HepG2 (cell line): ENCODE data around the gene CYP11A1. TPM values are rescaled to one million over a fixed set of nuclear protein-coding genes. Genes with fewer than 3 reads are reported as not detected.

Source experiments
- ATAC-seq: fragments of 200-7000 bp; cut with Tn5 transposase; 3 replicates; pipeline ENCODE4 v1.9.1; 2020; ENCODE audit warnings: mild to moderate bottlenecking, moderate library complexity
- BruUV-seq: library from RNA; stranded (reverse); fragments of 400-500 nt; replicated peaks from 2 replicates; lab custom pipeline; 2021; lab: Mats Ljungman, UMichigan
- CTCF ChIA-PET: fragments of 300-600 bp; formaldehyde crosslinking; extraction: SDS; loops from one replicate; lab custom pipeline; 2021; ENCODE audit warnings: low total read pairs, inconsistent platforms, low intra/inter-chr PET ratio; lab: Yijun Ruan, JAX
- POLR2A ChIA-PET: fragments of 350-600 bp; sonication (Branson Sonifier 250); formaldehyde crosslinking; loops from one replicate; lab custom pipeline; 2020; ENCODE audit warnings: antibody characterized with exemption, inconsistent platforms; lab: Yijun Ruan, JAX
- DNase-seq: peaks from one replicate; pipeline ENCODE4 v3.0.0-alpha.2; 2015; ENCODE audit warnings: low spot score
- FAIRE-seq: peaks from 3 replicates; lab custom pipeline; 2011; peaks lifted over from hg19 to GRCh38; lab: Jason Lieb, UNC
- H2AFZ ChIP-seq: one replicate; pipeline ENCODE4 v1.6.1; 2011; ENCODE audit warnings: low read length, inconsistent platforms
- H3K27ac ChIP-seq: fragments of 300-600 bp; 3 replicates; pipeline ENCODE4 v1.8.0; 2011; ENCODE audit warnings: mixed run types, mild to moderate bottlenecking, mixed read lengths, low read length, inconsistent platforms; ENCODE audit not compliant: insufficient read depth; ENCODE audit errors: extremely low read length
- H3K27me3 ChIP-seq, 2 experiments: fragments of 200-600 bp in 1 of 2; 2 replicates in 1 of 2; 3 replicates in 1 of 2; pipeline versions ENCODE4 v1.6.0 to v1.8.0; 2011; ENCODE audit warnings: low read length in 2 of 2, mild to moderate bottlenecking in 2 of 2, moderate library complexity in 2 of 2, inconsistent platforms in 1 of 2; ENCODE audit not compliant: insufficient read depth in 2 of 2, control insufficient read depth in 1 of 2
- H3K36me3 ChIP-seq, 2 experiments: fragments of 200-600 bp in 1 of 2; replicated peaks in 1 of 2; 2 replicates in 1 of 2; 3 replicates in 1 of 2; pipeline versions ENCODE4 v1.5.1 to v1.8.0; 2011; ENCODE audit warnings: low read length in 2 of 2, inconsistent platforms in 1 of 2; ENCODE audit not compliant: insufficient read depth in 2 of 2, control insufficient read depth in 1 of 2
- H3K4me1 ChIP-seq: 2 replicates; pipeline ENCODE4 v1.5.1; 2012; ENCODE audit warnings: low read length, inconsistent platforms; ENCODE audit not compliant: insufficient read depth
- H3K4me2 ChIP-seq: 2 replicates; pipeline ENCODE4 v1.6.0; 2011; ENCODE audit warnings: low read depth, low read length, inconsistent platforms
- H3K4me3 ChIP-seq, 3 experiments: fragments of 200-600 bp in 1 of 3; sonication (generic), shearing (Covaris generic) in 1 of 3; replicated peaks in 1 of 3; 2 replicates each; pipeline ENCODE4 v1.5.1; 2011 to 2016; ENCODE audit warnings: low read length in 3 of 3, inconsistent platforms in 2 of 3, low read depth in 2 of 3, mild to moderate bottlenecking in 2 of 3, control low read depth in 1 of 3, mixed read lengths in 1 of 3; ENCODE audit not compliant: insufficient read depth in 1 of 3
- H3K79me2 ChIP-seq: one replicate; pipeline ENCODE4 v1.6.1; 2011; ENCODE audit warnings: low read length, inconsistent platforms; ENCODE audit not compliant: insufficient read depth
- H3K9ac ChIP-seq: 2 replicates; pipeline ENCODE4 v1.6.0; 2011; ENCODE audit warnings: mild to moderate bottlenecking, low read depth, low read length, inconsistent platforms; ENCODE audit not compliant: insufficient read depth
- H3K9me3 ChIP-seq: 2 replicates; pipeline ENCODE4 v1.5.1; 2012; ENCODE audit warnings: mild to moderate bottlenecking, low read length
- H4K20me1 ChIP-seq: 2 replicates; pipeline ENCODE4 v1.6.0; 2011; ENCODE audit warnings: inconsistent platforms, mild to moderate bottlenecking, low read length, moderate library complexity; ENCODE audit not compliant: insufficient read depth
- ASH2L ChIP-seq: fragments of 300-600, 200-600 bp; sonication (generic); IDR thresholded peaks from 2 replicates; pipeline ENCODE4 v1.7.0; 2017; ENCODE audit warnings: low read depth, mild to moderate bottlenecking, moderate library complexity, mixed read lengths, low read length; ENCODE audit not compliant: insufficient read length
- ATF6 ChIP-seq: sonication (generic); formaldehyde crosslinking; conservative IDR thresholded peaks from 2 replicates; pipeline ENCODE4 v1.4.0; 2020; ENCODE audit warnings: missing genetic modification reagents
- FOSL1 ChIP-seq: sonication (generic); formaldehyde crosslinking; IDR thresholded peaks from 2 replicates; pipeline ENCODE4 v1.9.0; 2021; ENCODE audit warnings: missing genetic modification reagents, borderline replicate concordance
- PCBP2 ChIP-seq: fragments of 200-400 bp; formaldehyde crosslinking; optimal IDR thresholded peaks from 2 replicates; pipeline ENCODE3; 2018; ENCODE audit warnings: low read length, low read depth; ENCODE audit not compliant: poor library complexity, severe bottlenecking
- SMAD3 ChIP-seq: sonication (generic); formaldehyde crosslinking; IDR thresholded peaks from 2 replicates; pipeline ENCODE4 v1.4.0; 2020; ENCODE audit warnings: missing genetic modification reagents
- ZNF44 ChIP-seq: sonication (generic); formaldehyde crosslinking; IDR thresholded peaks from 2 replicates; pipeline ENCODE4 v1.5.1; 2020; ENCODE audit warnings: mild to moderate bottlenecking, missing genetic modification reagents
- ZNF484 ChIP-seq: sonication (generic); formaldehyde crosslinking; IDR thresholded peaks from 2 replicates; pipeline ENCODE4 v1.5.1; 2020; ENCODE audit warnings: mild to moderate bottlenecking, low read depth, missing genetic modification reagents, borderline replicate concordance
- ZNF619 ChIP-seq: sonication (generic); formaldehyde crosslinking; IDR thresholded peaks from 2 replicates; pipeline ENCODE4 v1.4.0; 2020; ENCODE audit warnings: mild to moderate bottlenecking, missing genetic modification reagents
- WGBS: methylation state at CpG from one replicate; pipeline ENCODE4 v1.1.6; 2017; ENCODE audit warnings: low lambda C conversion rate; 5-methylcytosine and 5-hydroxymethylcytosine counted together
- in situ Hi-C: cut with HindIII; loops from 2 replicates; pipeline ENCODE4 v1.10.0; 2017; ENCODE audit warnings: low pct_unique_long_range_greater_than_20kb; ENCODE audit not compliant: extremely low pct_ligation_motif_present
- intact Hi-C: fragments of 100-400 bp; cut with micrococcal nuclease; formaldehyde crosslinking; loops from one replicate; pipeline ENCODE4 v1.10.0; 2022; ENCODE audit not compliant: unreplicated experiment
- polyA plus RNA-seq, 8 experiments: library from polyadenylated mRNA; depleted of rRNA in 3 of 8; stranded (reverse) in 7 of 8; unstranded in 1 of 8; fragments of >200 nt; fragmentation: Illumina TruSeq in 4 of 8; extraction: Trizol in 4 of 8; gene quantifications; 2 replicates each; pipeline versions ENCODE4 v1.2.1 to v1.2.3, GENCODE V29; 2011 to 2016; ENCODE audit warnings: low read depth in 4 of 8, missing spikeins in 1 of 8, mixed read lengths in 1 of 8; ENCODE audit not compliant: insufficient read depth in 1 of 8
- total RNA-seq, 5 experiments: library from RNA; depleted of rRNA; stranded (reverse); fragments of >200 nt; fragmentation: Illumina TruSeq; extraction: Trizol; gene quantifications; 2 replicates each; pipeline ENCODE4 v1.2.3, GENCODE V29; 2016; ENCODE audit warnings: low read depth in 1 of 5

The CYP11A1 gene
- total and polyA plus RNA-seq, 2 of the 13 experiments (the other 11 are each of a cell fraction or from before 2014, with no cell fraction given) = 0.66 to 0.92 TPM

DNA sequence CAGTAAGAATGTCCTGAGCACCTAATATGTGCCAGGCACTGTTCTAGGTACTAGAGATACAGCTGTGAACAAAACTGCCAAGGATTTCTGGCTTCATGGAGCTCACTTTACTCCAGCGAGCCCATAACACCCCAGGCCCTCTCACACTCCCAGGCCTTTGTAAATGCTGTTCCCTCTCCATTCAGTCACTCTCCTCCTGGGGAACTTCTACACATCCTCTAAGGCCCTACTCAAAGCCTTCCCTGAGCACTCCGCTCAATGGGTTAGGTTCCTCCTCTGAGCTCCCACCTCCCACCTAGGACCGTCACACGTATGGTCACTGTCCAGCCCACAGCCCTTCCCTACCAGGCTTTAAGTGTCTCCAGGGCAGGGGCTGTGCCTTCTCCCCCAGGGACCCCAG lies 39.1 kb upstream of the CYP11A1 start:
- H3K36me3 ChIP-seq = peaks cover 6 to 16% of the 10 kb centered on the region in 2 experiments; a peak in 4 of 5 replicates
- peaks cover 6 to 28% of the 10 kb centered on the region in 2 experiments for H3K27me3 ChIP-seq
- in situ Hi-C loops = no loop called here
- DNase-seq = no peak
- CTCF ChIA-PET = no interaction called here
- no peak overlapping the region for H3K4me2 ChIP-seq
- no peak for ATAC-seq
- no peaks in the 10 kb centered on the region for H3K79me2 ChIP-seq
- no TSS peak for BruUV-seq
- H3K27ac ChIP-seq = no peak overlapping the region
- peaks cover 45% of the 10 kb centered on the region for H3K4me1 ChIP-seq
- FAIRE-seq = no peak
- H4K20me1 ChIP-seq = no peaks in the 10 kb centered on the region
- no peak for TF ChIP-seq FOSL1 (CRISPR knock-in tag)
- TF ChIP-seq ZNF44 (CRISPR knock-in tag) = no peak
- TF ChIP-seq SMAD3 = no peak
- no peak for TF ChIP-seq ZNF619 (CRISPR knock-in tag)
- TF ChIP-seq ATF6 (CRISPR knock-in tag) = no peak
- no peak for TF ChIP-seq ZNF484 (CRISPR knock-in tag)
- no peak for TF ChIP-seq ASH2L
- TF ChIP-seq PCBP2 = no peak
- no peak overlapping the region for H3K4me3 ChIP-seq
- WGBS = 71% methylated on average over 4 of the region's 4 CpGs
- POLR2A ChIA-PET = interaction anchor here (0.9 to 4.4 kb wide), 2 partner anchors 19 to 35 kb away, joined by 4 to 18 read pairs; no protein-coding TSS in a partner anchor
- intact Hi-C loops = no loop called here
- no peaks in the 10 kb centered on the region for H3K9me3 ChIP-seq
- no peak overlapping the region for H2AFZ ChIP-seq
- H3K9ac ChIP-seq = no peak overlapping the region
